WTC11 (cell line): ENCODE data around the gene RIMBP2.

ENCODE experiments used
- CBFB ChIP-seq: sonication (generic); formaldehyde crosslinking; IDR thresholded peaks from 2 replicates; pipeline ENCODE4 v1.8.1; 2022; ENCODE audit warnings: mild to moderate bottlenecking, low read depth, missing genetic modification reagents
- E2F4 ChIP-seq: sonication (generic); formaldehyde crosslinking; IDR thresholded peaks from 2 replicates; pipeline ENCODE4 v1.8.1; 2022; ENCODE audit warnings: low read depth, mild to moderate bottlenecking, moderate library complexity, missing genetic modification reagents, borderline replicate concordance
- ESRRA ChIP-seq: sonication (generic); formaldehyde crosslinking; IDR thresholded peaks from 2 replicates; pipeline ENCODE4 v1.8.1; 2022; ENCODE audit warnings: mild to moderate bottlenecking, missing genetic modification reagents, borderline replicate concordance
- FOXJ3 ChIP-seq: sonication (generic); formaldehyde crosslinking; IDR thresholded peaks from 2 replicates; pipeline ENCODE4 v1.9.0; 2021; ENCODE audit warnings: missing genetic modification reagents, mild to moderate bottlenecking, borderline replicate concordance
- FOXP1 ChIP-seq: sonication (generic); formaldehyde crosslinking; IDR thresholded peaks from 2 replicates; pipeline ENCODE4 v1.8.0; 2022; ENCODE audit warnings: missing genetic modification reagents, mild to moderate bottlenecking, moderate library complexity, borderline replicate concordance
- STAT6 ChIP-seq: sonication (generic); formaldehyde crosslinking; conservative IDR thresholded peaks from 2 replicates; pipeline ENCODE4 v1.8.1; 2023; ENCODE audit warnings: mild to moderate bottlenecking, low read depth, missing genetic modification reagents, moderate library complexity
- TEAD4 ChIP-seq: sonication (generic); formaldehyde crosslinking; IDR thresholded peaks from 2 replicates; pipeline ENCODE4 v1.8.0; 2022; ENCODE audit warnings: mild to moderate bottlenecking, missing genetic modification reagents
- ZNF232 ChIP-seq: sonication (generic); formaldehyde crosslinking; IDR thresholded peaks from 2 replicates; pipeline ENCODE4 v1.8.0; 2022; ENCODE audit warnings: mild to moderate bottlenecking, missing genetic modification reagents
- TF ChIP-seq, protein P1 (sequence below): fragments of 200-600 bp; IDR thresholded peaks from 2 replicates; pipeline ENCODE4 v1.8.0; 2022; ENCODE audit warnings: antibody characterized with exemption
- TF ChIP-seq, protein P2 (sequence below): sonication (generic); formaldehyde crosslinking; IDR thresholded peaks from 2 replicates; pipeline ENCODE4 v1.8.1; 2023; ENCODE audit warnings: mild to moderate bottlenecking, missing genetic modification reagents, moderate library complexity
- TF ChIP-seq, protein P3 (sequence below): sonication (generic); formaldehyde crosslinking; IDR thresholded peaks from 2 replicates; pipeline ENCODE4 v1.8.1; 2022; ENCODE audit warnings: low read depth, missing genetic modification reagents, borderline replicate concordance
- TF ChIP-seq, protein P4 (sequence below): sonication (generic); formaldehyde crosslinking; IDR thresholded peaks from 2 replicates; pipeline ENCODE4 v1.8.1; 2023; ENCODE audit warnings: mild to moderate bottlenecking, missing genetic modification reagents

DNA sequence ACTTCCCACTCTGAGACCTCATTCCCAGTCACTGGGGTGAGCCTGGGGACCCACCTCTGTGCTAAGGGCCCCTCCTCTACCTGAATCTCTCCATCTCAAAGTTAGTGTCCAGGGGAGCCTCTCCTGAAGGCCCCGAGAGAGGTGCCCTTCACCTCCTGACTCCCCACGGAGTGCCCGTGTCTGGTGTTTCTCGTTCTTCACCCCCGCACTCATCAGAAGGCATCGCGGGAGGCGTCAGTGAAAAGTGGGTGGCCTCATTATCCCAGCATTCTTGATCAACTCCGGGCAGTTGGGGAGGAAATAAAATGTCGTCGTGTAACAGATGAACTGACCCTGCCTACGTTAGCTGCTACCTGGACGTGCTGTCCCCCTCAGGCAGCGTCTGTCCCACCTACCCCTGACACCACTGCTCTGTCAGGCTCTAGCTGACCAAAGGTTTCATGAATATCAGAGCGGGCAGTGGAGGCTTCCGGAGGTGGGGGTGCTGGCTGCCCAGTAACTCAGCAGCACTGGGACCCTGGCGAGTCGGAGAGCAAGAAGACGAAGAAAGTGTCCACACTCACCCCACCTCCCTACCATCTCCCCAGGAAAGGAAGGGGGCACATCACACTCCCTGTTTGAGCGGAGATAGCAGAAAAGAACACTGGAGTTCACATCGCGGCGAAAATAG is 275.6 kb downstream of the RIMBP2 start:
- TF ChIP-seq, protein P1, sequence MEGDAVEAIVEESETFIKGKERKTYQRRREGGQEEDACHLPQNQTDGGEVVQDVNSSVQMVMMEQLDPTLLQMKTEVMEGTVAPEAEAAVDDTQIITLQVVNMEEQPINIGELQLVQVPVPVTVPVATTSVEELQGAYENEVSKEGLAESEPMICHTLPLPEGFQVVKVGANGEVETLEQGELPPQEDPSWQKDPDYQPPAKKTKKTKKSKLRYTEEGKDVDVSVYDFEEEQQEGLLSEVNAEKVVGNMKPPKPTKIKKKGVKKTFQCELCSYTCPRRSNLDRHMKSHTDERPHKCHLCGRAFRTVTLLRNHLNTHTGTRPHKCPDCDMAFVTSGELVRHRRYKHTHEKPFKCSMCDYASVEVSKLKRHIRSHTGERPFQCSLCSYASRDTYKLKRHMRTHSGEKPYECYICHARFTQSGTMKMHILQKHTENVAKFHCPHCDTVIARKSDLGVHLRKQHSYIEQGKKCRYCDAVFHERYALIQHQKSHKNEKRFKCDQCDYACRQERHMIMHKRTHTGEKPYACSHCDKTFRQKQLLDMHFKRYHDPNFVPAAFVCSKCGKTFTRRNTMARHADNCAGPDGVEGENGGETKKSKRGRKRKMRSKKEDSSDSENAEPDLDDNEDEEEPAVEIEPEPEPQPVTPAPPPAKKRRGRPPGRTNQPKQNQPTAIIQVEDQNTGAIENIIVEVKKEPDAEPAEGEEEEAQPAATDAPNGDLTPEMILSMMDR, result no peak
- no peak for TF ChIP-seq CBFB (CRISPR knock-in tag)
- TF ChIP-seq, protein P2, sequence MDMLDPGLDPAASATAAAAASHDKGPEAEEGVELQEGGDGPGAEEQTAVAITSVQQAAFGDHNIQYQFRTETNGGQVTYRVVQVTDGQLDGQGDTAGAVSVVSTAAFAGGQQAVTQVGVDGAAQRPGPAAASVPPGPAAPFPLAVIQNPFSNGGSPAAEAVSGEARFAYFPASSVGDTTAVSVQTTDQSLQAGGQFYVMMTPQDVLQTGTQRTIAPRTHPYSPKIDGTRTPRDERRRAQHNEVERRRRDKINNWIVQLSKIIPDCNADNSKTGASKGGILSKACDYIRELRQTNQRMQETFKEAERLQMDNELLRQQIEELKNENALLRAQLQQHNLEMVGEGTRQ, result no peak
- no peak for TF ChIP-seq FOXJ3 (CRISPR knock-in tag)
- TF ChIP-seq ZNF232 (CRISPR knock-in tag), result no peak
- no peak for TF ChIP-seq FOXP1 (CRISPR knock-in tag)
- TF ChIP-seq ESRRA (CRISPR knock-in tag), result no peak
- TF ChIP-seq TEAD4 (CRISPR knock-in tag), result no peak
- no peak for TF ChIP-seq E2F4 (CRISPR knock-in tag)
- TF ChIP-seq, protein P3, sequence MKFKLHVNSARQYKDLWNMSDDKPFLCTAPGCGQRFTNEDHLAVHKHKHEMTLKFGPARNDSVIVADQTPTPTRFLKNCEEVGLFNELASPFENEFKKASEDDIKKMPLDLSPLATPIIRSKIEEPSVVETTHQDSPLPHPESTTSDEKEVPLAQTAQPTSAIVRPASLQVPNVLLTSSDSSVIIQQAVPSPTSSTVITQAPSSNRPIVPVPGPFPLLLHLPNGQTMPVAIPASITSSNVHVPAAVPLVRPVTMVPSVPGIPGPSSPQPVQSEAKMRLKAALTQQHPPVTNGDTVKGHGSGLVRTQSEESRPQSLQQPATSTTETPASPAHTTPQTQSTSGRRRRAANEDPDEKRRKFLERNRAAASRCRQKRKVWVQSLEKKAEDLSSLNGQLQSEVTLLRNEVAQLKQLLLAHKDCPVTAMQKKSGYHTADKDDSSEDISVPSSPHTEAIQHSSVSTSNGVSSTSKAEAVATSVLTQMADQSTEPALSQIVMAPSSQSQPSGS (CRISPR knock-in tag), result no peak
- TF ChIP-seq STAT6, result no peak
- TF ChIP-seq, protein P4, sequence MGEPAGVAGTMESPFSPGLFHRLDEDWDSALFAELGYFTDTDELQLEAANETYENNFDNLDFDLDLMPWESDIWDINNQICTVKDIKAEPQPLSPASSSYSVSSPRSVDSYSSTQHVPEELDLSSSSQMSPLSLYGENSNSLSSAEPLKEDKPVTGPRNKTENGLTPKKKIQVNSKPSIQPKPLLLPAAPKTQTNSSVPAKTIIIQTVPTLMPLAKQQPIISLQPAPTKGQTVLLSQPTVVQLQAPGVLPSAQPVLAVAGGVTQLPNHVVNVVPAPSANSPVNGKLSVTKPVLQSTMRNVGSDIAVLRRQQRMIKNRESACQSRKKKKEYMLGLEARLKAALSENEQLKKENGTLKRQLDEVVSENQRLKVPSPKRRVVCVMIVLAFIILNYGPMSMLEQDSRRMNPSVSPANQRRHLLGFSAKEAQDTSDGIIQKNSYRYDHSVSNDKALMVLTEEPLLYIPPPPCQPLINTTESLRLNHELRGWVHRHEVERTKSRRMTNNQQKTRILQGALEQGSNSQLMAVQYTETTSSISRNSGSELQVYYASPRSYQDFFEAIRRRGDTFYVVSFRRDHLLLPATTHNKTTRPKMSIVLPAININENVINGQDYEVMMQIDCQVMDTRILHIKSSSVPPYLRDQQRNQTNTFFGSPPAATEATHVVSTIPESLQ (CRISPR knock-in tag), result no peak
